T-helper 22 cell (primary cell): ENCODE results near the gene BMPR1A.
A peak's percentile ranks its signal among the peaks of the same experiment; 100 is the strongest.
"Not testable (repeated sequence)": the region's sequence is repeated elsewhere in the genome, so short reads cannot be mapped to it uniquely, and the experiment has no call there.

Experiments
- DNase-seq: peaks from one replicate; pipeline ENCODE4 v3.0.0-alpha.2; 2020; ENCODE audit warnings: low read depth

BMPR1A gene

GRCh38 chr10:86730227-86730626 lies 26.2 kb upstream of the BMPR1A start:
- no peak for DNase-seq

- no peak for DNase-seq
These were observed 23.6 kb upstream of the BMPR1A start for GRCh38 chr10:86732771-86733170.

GRCh38 chr10:86733260-86733671 lies 23.2 kb upstream of the BMPR1A start:
- no peak for DNase-seq

- DNase-seq: no peak
These were observed 22.0 kb upstream of the BMPR1A start for GRCh38 chr10:86734207-86734988.

- not testable (repeated sequence) for DNase-seq
These were observed 21.1 kb upstream of the BMPR1A start for GRCh38 chr10:86735278-86735677.

- DNase-seq: no peak
These were observed 14.2 kb upstream of the BMPR1A start for GRCh38 chr10:86742230-86742629.

- no peak for DNase-seq
These were observed 12.2 kb upstream of the BMPR1A start for GRCh38 chr10:86744067-86744725.

GRCh38 chr10:86747796-86748581 lies 8.4 kb upstream of the BMPR1A start:
- no peak for DNase-seq

GRCh38 chr10:86749854-86750253 lies 6.6 kb upstream of the BMPR1A start:
- DNase-seq: no peak

- no peak for DNase-seq
These were observed 4.9 kb upstream of the BMPR1A start for GRCh38 chr10:86751477-86751876.

- DNase-seq: no peak
These were observed 4.1 kb upstream of the BMPR1A start for GRCh38 chr10:86752311-86752710.

- DNase-seq: no peak
These were observed 3.4 kb upstream of the BMPR1A start for GRCh38 chr10:86753051-86753450.

- DNase-seq: no peak
These were observed 2.6 kb upstream of the BMPR1A start for GRCh38 chr10:86753638-86754434.

- DNase-seq: no peak
These were observed 1.0 kb upstream of the BMPR1A start for GRCh38 chr10:86755454-86755739.

GRCh38 chr10:86755740-86756510 lies 494 bp upstream of the BMPR1A start:
- peak; percentile 75 for DNase-seq

GRCh38 chr10:86757113-86757972 lies 924 bp downstream of the BMPR1A start:
- no peak for DNase-seq

GRCh38 chr10:86758189-86759072 lies 2.0 kb downstream of the BMPR1A start:
- no peak for DNase-seq

GRCh38 chr10:86759073-86759672 lies 2.8 kb downstream of the BMPR1A start:
- no peak for DNase-seq

GRCh38 chr10:86763404-86763803 lies 7.0 kb downstream of the BMPR1A start:
- no peak for DNase-seq
